Lung (tissue), 12 donors: ENCODE measurements around the gene NIN. TPM values are rescaled to one million over a fixed set of nuclear protein-coding genes. Genes with fewer than 3 reads are reported as not detected.
A peak's percentile ranks its signal among the peaks of the same experiment; 100 is the strongest.

Experiments used
- ATAC-seq: fragments of 200-7000 bp; cut with Tn5 transposase; one replicate; pipeline ENCODE4 v1.9.1; 2020; ENCODE audit warnings: moderate number of reproducible peaks; ENCODE audit not compliant: insufficient read depth, low FRiP score
- DNase-seq, 3 donors: peaks; one replicate each; pipeline ENCODE4 v3.0.0-alpha.2; 2013 to 2017
- H3K27ac ChIP-seq, 2 donors: one replicate each; pipeline ENCODE4 v1.5.1; 2013; ENCODE audit warnings: mild to moderate bottlenecking in 2 of 2, moderate library complexity in 2 of 2, control low read depth in 1 of 2, inconsistent platforms in 1 of 2, low read depth in 1 of 2, low read length in 1 of 2
- H3K27me3 ChIP-seq, 3 donors: one replicate each; pipeline ENCODE4 v1.5.1; 2013; ENCODE audit warnings: low read length in 2 of 3; ENCODE audit not compliant: control insufficient read depth in 3 of 3, insufficient read depth in 3 of 3
- H3K36me3 ChIP-seq, 4 donors: one replicate each; pipeline ENCODE4 v1.5.1; 2013; ENCODE audit warnings: low read length in 4 of 4, mild to moderate bottlenecking in 1 of 4, moderate library complexity in 1 of 4; ENCODE audit not compliant: control insufficient read depth in 4 of 4, insufficient read depth in 4 of 4
- H3K4me1 ChIP-seq, 5 donors: one replicate each; pipeline ENCODE4 v1.5.1; 2013; ENCODE audit warnings: low read length in 5 of 5, mild to moderate bottlenecking in 2 of 5, moderate library complexity in 1 of 5; ENCODE audit not compliant: control insufficient read depth in 5 of 5, insufficient read depth in 5 of 5
- H3K4me3 ChIP-seq: one replicate; pipeline ENCODE4 v1.5.1; 2013; ENCODE audit warnings: mild to moderate bottlenecking, control low read depth, moderate library complexity
- H3K9ac ChIP-seq, 2 donors: one replicate each; pipeline ENCODE4 v1.5.1; 2013; ENCODE audit warnings: low read length in 2 of 2, control low read depth in 1 of 2; ENCODE audit not compliant: insufficient read depth in 1 of 2
- H3K9me3 ChIP-seq, 4 donors: one replicate each; pipeline ENCODE4 v1.5.1; 2013; ENCODE audit warnings: low read length in 3 of 4, mild to moderate bottlenecking in 1 of 4, moderate library complexity in 1 of 4; ENCODE audit not compliant: control insufficient read depth in 4 of 4, insufficient read depth in 3 of 4
- WGBS, 2 donors: extraction: QIAGEN DNeasy Blood & Tissue Kit; methylation state at CpG; one replicate each; pipeline ENCODE4 v1.1.7; 2013; 5-methylcytosine and 5-hydroxymethylcytosine counted together
- polyA plus RNA-seq, 2 donors: library from polyadenylated mRNA; stranded (reverse); fragments of 200-250 nt; gene quantifications; one replicate each; pipeline ENCODE4 v1.2.1, GENCODE V29; 2013
- total RNA-seq, 2 donors: library from RNA; depleted of rRNA in 1 of 2; stranded (reverse); fragments of >200 nt in 1 of 2; gene quantifications; one replicate each; pipeline ENCODE4 v1.2.1, GENCODE V29; 2014 to 2021
- TF ChIP-seq, protein P1 (sequence below): IDR thresholded peaks from 2 replicates; pipeline ENCODE4 v1.5.1; 2012; ENCODE audit warnings: mild to moderate bottlenecking; ENCODE audit errors: control extremely low read depth, extremely low read depth
- donor health status: control.
- donor health status: control.
- donor health status: Bipolar disorder and iron deficiency.
- donor health status: healthy.
- donor health status: DM: yes; HTN: yes; CAD: no.

The NIN gene
- total and polyA plus RNA-seq, 4 donors: 5.2 to 38.6 (median 24.2) TPM

DNA sequence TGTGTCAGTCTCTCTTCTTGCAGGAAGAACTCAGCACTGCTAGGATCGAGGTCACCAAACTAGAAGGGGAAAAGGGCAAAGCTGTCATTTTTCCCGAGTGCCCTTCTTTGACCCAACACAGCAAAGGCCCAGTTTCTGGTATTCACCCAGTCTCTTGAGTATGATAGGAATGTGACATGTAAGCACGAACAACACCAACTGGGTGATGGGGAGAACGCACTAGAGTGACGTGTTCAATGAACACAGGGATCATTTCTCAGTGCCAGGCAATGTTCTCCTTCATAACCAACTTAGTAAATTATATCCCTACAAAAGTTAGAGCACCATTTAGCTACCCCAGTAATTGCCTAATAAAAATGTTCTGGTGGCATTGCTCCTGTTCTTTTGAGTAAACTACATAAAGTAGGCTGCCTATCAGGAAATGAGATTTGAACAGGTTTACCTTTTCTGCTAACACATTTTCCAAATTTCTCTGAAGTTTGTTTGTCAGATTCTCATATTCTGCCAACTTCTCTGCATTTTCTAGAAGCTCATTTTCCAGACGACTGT lies 64.5 kb downstream of the NIN start:
- H3K9ac ChIP-seq: peak overlapping the region in 1 of 2 donors; percentile 33
- peak overlapping the region in 1 of 2 donors; percentile 24 for H3K27ac ChIP-seq
- peaks cover 0 to 3% (median 0%) of the 10 kb centered on the region in 5 donors for H3K4me1 ChIP-seq
- no peaks in the 10 kb centered on the region for H3K9me3 ChIP-seq
- 67 to 82% methylated on average over 6 of the region's 6 CpGs for WGBS, 2 donors
- no peak for ATAC-seq
- no peak for DNase-seq
- no peak overlapping the region for H3K4me3 ChIP-seq
- H3K36me3 ChIP-seq: peaks cover 36 to 49% (median 46%) of the 10 kb centered on the region in 4 donors
- no peaks in the 10 kb centered on the region for H3K27me3 ChIP-seq
- TF ChIP-seq, protein P1, sequence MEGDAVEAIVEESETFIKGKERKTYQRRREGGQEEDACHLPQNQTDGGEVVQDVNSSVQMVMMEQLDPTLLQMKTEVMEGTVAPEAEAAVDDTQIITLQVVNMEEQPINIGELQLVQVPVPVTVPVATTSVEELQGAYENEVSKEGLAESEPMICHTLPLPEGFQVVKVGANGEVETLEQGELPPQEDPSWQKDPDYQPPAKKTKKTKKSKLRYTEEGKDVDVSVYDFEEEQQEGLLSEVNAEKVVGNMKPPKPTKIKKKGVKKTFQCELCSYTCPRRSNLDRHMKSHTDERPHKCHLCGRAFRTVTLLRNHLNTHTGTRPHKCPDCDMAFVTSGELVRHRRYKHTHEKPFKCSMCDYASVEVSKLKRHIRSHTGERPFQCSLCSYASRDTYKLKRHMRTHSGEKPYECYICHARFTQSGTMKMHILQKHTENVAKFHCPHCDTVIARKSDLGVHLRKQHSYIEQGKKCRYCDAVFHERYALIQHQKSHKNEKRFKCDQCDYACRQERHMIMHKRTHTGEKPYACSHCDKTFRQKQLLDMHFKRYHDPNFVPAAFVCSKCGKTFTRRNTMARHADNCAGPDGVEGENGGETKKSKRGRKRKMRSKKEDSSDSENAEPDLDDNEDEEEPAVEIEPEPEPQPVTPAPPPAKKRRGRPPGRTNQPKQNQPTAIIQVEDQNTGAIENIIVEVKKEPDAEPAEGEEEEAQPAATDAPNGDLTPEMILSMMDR: no peak

DNA sequence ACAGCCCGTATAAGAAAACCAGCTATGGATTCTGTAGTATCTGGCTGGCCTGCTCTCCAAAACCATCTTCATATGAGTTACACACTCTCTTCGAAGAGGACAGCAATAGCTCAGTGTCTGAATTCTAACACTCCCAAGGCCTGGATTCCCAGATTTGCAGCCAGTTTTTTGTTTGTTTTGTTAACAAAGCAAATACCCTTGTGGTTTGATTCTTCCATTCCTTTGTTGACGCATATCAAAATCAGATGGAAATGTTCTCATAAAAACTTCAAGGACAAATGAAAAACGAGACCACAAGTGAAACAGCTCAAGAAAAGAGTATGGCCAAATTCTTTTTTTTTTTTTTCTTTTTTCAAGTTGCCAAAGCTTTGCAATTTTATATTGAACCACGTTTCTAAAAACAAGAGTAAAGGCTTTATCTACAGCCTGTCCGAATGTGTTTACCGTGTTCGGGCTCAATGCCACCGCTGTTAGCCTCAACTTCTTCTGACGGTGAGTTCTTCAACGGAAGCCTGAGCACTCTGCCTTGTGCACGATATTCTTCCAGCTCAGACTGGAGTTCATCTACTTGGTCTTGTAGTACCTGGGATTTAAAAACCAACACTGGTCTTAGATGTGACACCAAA lies 67.5 kb downstream of the NIN start:
- WGBS, 2 donors: 80 to 89% methylated on average over 12 of the region's 12 CpGs
- H3K27me3 ChIP-seq: no peaks in the 10 kb centered on the region
- peaks cover 0 to 3% (median 0%) of the 10 kb centered on the region in 5 donors for H3K4me1 ChIP-seq
- H3K36me3 ChIP-seq: peaks cover 26 to 36% (median 34%) of the 10 kb centered on the region in 4 donors
- TF ChIP-seq, protein P1: no peak
- no peak for ATAC-seq
- peak in 1 of 3 donors; percentile 13 for DNase-seq
- H3K27ac ChIP-seq: no peak overlapping the region
- no peak overlapping the region for H3K9ac ChIP-seq
- peaks cover 0 to 2% (median 0%) of the 10 kb centered on the region in 4 donors for H3K9me3 ChIP-seq
- H3K4me3 ChIP-seq: no peak overlapping the region

DNA sequence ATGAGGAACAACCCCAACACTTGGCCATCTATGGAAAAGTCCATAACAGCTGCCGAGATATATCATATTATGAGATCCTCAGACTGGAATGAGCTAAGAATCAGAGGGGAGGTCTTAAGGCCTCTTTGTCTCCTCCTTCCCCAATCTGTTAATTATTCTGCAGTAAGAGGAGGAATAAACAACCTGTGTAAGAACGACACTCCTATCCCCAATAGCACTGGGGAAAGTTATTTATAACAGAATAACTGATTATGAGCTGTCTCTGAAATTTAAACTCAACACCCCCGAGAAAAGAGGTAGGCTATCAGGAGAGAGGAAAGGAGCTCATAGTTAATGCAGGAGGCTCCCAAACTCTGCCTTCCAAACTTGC lies 68.0 kb downstream of the NIN start:
- ATAC-seq: no peak
- WGBS, 2 donors: 82 to 89% methylated on average over 3 of the region's 3 CpGs
- no peaks in the 10 kb centered on the region for H3K27me3 ChIP-seq
- H3K9me3 ChIP-seq: peaks cover 0 to 2% (median 0%) of the 10 kb centered on the region in 4 donors
- no peak for DNase-seq
- H3K4me3 ChIP-seq: no peak overlapping the region
- TF ChIP-seq, protein P1: no peak
- peaks cover 0 to 3% (median 0%) of the 10 kb centered on the region in 5 donors for H3K4me1 ChIP-seq
- H3K9ac ChIP-seq: no peak overlapping the region
- H3K27ac ChIP-seq: peak overlapping the region in 1 of 2 donors; percentile 27
- H3K36me3 ChIP-seq: peaks cover 29 to 35% (median 32%) of the 10 kb centered on the region in 4 donors
